HG03442 (cell line): Measurements from ENCODE around the gene C5orf58.

Experiments used
- ATAC-seq: cut with Tn5 transposase; IDR thresholded peaks from one replicate; pipeline ENCODE4 v1.9.1; 2021; ENCODE audit warnings: mild to moderate bottlenecking, moderate library complexity; ENCODE audit not compliant: unreplicated experiment

C5orf58 gene

GRCh38 chr5:170232786-170233185, at the start of gene C5orf58:
Gene C5orf58, plus strand, starts transcription at chr5:170232985. Its CDS starts 1,992 bp downstream, at chr5:170234977.
- ATAC-seq: no peak

- ATAC-seq: peak; percentile 78
These were observed 48.7 kb upstream of the C5orf58 start for GRCh38 chr5:170183816-170184687.

GRCh38 chr5:170184737-170185136, 48.0 kb upstream of the C5orf58 start:
- no peak for ATAC-seq

- no peak for ATAC-seq
These were observed 46.6 kb upstream of the C5orf58 start for GRCh38 chr5:170186156-170186555.

GRCh38 chr5:170186856-170187255, 45.9 kb upstream of the C5orf58 start:
- no peak for ATAC-seq

- ATAC-seq: no peak
These were observed 42.2 kb upstream of the C5orf58 start for GRCh38 chr5:170190436-170191134.

GRCh38 chr5:170192829-170193228, 40.0 kb upstream of the C5orf58 start:
- ATAC-seq: no peak

- no peak for ATAC-seq
These were observed 36.8 kb upstream of the C5orf58 start for GRCh38 chr5:170195961-170196360.

GRCh38 chr5:170200876-170201275, 31.9 kb upstream of the C5orf58 start:
- ATAC-seq: no peak

GRCh38 chr5:170201311-170201710, 31.5 kb upstream of the C5orf58 start:
- no peak for ATAC-seq

GRCh38 chr5:170202117-170202516, 30.7 kb upstream of the C5orf58 start:
- no peak for ATAC-seq

GRCh38 chr5:170204202-170204601, 28.6 kb upstream of the C5orf58 start:
- ATAC-seq: no peak

GRCh38 chr5:170206216-170206615, 26.6 kb upstream of the C5orf58 start:
- ATAC-seq: no peak

GRCh38 chr5:170206958-170207357, 25.8 kb upstream of the C5orf58 start:
- ATAC-seq: no peak

- no peak for ATAC-seq
These were observed 21.0 kb upstream of the C5orf58 start for GRCh38 chr5:170211575-170212334.

- ATAC-seq: no peak
These were observed 16.4 kb upstream of the C5orf58 start for GRCh38 chr5:170216257-170216864.

- ATAC-seq: no peak
These were observed 15.0 kb upstream of the C5orf58 start for GRCh38 chr5:170217831-170218230.

GRCh38 chr5:170218726-170219125, 14.1 kb upstream of the C5orf58 start:
- no peak for ATAC-seq

GRCh38 chr5:170219615-170220014, 13.2 kb upstream of the C5orf58 start:
- no peak for ATAC-seq

GRCh38 chr5:170220191-170220590, 12.6 kb upstream of the C5orf58 start:
- no peak for ATAC-seq

GRCh38 chr5:170221327-170221741, 11.5 kb upstream of the C5orf58 start:
- ATAC-seq: no peak
